HG02884 (cell line): Measurements from ENCODE around the gene TFDP3.

Experiments
- ATAC-seq: cut with Tn5 transposase; IDR thresholded peaks from one replicate; pipeline ENCODE4 v1.9.1; 2021; ENCODE audit warnings: mild to moderate bottlenecking, moderate library complexity; ENCODE audit not compliant: unreplicated experiment

The TFDP3 gene

GRCh38 chrX:133188631-133189030 is 29.5 kb downstream of the TFDP3 start:
- ATAC-seq = no peak

- no peak for ATAC-seq
These were observed 32.2 kb downstream of the TFDP3 start for GRCh38 chrX:133185938-133186337.

- no peak for ATAC-seq
These were observed 33.0 kb downstream of the TFDP3 start for GRCh38 chrX:133185119-133185518.

GRCh38 chrX:133183806-133184205 is 34.3 kb downstream of the TFDP3 start:
- no peak for ATAC-seq

- no peak for ATAC-seq
These were observed 38.7 kb downstream of the TFDP3 start for GRCh38 chrX:133179500-133179899.

GRCh38 chrX:133177202-133177601 is 41.0 kb downstream of the TFDP3 start:
- ATAC-seq = no peak

GRCh38 chrX:133175605-133176004 is 42.5 kb downstream of the TFDP3 start:
- ATAC-seq = no peak

GRCh38 chrX:133175162-133175561 is 43.0 kb downstream of the TFDP3 start:
- ATAC-seq = no peak

- no peak for ATAC-seq
These were observed 46.0 kb downstream of the TFDP3 start for GRCh38 chrX:133171962-133172708.
